GM19099 (cell line): ENCODE results near the gene ZNF827.

Experiments used
- POLR2A ChIP-seq: IDR thresholded peaks from 3 replicates; pipeline ENCODE4 v1.6.1; 2011; ENCODE audit warnings: low read depth; ENCODE audit not compliant: insufficient read length; ENCODE audit errors: extremely low read depth

ZNF827 gene

GRCh38 chr4:145762719-145763118 is 175.9 kb downstream of the ZNF827 start:
- no peak for TF ChIP-seq POLR2A

GRCh38 chr4:145760961-145761929 is 177.4 kb downstream of the ZNF827 start:
- no peak for TF ChIP-seq POLR2A

DNA sequence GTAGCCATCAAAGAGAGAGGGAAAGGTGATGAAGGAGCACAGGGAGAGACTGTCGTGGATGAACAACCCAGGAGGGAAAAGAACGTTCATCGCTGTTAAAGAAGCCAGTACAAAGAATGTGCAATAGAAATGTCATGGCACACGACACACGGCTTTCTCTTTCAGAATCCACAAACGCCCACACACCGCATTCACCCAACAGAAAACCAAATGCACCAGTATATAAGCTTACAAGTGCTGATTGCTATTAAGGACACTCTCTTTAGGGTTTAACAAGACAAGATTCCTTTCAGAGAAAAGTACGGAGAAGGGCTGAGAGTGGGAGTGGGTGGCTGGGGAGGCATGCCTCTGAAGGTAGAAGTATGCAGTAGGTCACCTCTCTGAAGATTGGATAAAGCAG is 178.4 kb downstream of the ZNF827 start:
- no peak for TF ChIP-seq POLR2A

DNA sequence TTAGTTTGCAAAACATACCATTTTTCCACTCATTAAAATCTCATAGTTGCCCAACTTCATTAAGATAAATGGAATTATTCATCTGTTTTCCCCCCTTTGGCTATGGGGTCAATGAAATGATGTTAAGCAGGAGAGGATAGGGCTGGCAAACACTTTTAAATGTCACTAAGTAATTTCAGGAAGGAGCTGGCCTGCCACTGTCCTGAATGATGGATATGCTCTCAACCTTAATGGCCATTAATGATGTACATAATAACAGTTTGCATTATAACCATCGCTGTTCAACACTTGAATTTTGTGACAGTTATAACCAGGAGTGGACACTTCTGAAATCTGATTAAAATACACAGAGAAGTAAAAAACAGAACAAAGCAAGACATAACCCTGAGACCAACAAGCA is 181.4 kb downstream of the ZNF827 start:
- no peak for TF ChIP-seq POLR2A

DNA sequence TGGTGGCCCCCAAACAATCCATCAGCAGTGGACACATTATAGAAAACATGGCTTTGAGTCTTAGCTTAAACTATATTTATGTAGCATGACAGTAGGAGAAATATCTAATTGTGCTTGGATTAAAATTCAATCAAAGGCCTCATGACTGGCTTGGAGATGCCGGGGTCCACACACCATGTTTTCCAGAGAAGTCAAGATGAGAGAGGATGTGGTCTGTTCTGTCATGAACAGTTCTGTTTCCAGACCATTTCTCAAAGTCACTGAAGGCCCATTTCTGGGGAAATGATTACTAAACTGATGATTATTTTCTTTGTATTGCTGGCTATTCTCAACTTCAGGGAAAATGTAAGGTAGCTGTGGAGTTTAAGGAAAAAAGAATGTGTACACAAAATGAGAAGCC is 182.4 kb downstream of the ZNF827 start:
- TF ChIP-seq POLR2A = no peak

DNA sequence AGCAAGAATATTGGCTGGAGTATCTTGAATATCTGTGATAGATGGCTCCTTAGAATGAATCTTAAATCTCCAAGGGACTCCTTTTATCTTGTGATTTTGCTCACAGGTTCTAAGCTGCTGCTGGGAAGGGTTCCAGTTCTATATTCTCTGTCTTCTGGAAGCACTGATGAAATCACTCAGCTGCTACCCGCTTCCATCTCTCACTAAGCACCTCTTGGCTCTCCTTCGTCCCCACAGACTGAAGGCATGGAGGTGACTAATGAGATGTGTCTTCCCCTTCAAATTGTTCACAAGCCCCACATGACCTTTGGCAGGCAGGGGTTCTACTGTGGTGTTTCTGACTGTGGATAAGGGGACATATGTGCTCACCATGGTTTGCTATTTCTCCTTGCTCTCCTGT is 182.8 kb downstream of the ZNF827 start:
- no peak for TF ChIP-seq POLR2A

DNA sequence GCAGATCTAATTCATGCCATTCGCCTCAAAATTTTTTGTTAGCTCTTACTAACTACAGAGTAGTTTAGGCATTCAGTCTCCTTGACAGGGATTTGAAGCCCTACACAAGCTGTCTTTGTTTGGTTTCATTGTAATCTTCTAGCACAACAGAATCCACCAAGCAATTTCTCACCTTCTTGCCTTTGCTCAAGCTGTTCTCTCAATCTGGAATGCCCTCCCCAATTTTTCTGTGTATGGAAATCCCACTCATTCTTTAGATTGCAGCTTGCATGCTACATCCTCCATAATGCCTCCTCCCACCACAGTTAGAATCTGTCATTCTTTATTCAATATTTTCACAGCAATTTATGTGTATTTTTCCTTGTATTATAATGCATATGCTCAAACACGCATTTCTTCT is 195.0 kb downstream of the ZNF827 start:
- no peak for TF ChIP-seq POLR2A

DNA sequence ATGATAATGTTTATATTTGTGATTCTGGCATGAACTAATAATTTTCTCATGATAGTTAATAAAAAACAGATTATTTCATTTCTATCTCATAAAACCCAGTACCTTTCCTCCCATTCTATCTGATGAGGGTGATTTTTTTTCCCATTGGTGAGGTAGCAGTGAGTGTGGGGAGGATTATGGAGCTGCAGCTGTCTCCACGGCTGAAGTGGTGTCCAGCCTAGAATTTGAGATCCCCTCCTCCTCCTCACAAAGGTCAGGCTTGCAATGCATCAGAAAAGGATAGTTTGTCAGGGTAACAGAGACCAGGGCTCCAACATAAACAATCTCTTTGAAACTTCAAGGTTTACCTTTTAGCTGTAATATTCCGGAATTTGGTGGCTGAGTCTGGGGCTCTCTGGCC is 197.8 kb downstream of the ZNF827 start:
- no peak for TF ChIP-seq POLR2A

DNA sequence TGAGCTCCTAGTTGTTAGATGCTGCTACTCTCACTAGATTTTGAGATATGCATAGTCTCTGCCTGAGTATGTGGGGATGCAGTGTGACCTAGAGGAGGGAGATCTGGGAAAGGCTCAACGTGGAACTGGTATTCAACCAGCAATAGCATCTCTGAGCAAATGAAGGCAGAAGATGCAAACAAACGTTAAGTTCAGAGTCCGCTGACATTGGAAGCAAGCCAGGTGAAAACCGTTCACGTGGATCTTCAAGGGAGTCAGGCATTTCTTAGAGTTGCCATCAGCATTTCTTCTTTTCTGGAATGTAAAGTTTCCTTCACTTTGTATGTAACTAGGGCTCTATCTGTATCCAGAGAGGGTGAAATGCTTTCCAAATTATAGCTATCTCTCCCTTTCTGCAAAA is 198.8 kb downstream of the ZNF827 start:
- no peak for TF ChIP-seq POLR2A

GRCh38 chr4:145736241-145736831 is 202.3 kb downstream of the ZNF827 start:
- no peak for TF ChIP-seq POLR2A

DNA sequence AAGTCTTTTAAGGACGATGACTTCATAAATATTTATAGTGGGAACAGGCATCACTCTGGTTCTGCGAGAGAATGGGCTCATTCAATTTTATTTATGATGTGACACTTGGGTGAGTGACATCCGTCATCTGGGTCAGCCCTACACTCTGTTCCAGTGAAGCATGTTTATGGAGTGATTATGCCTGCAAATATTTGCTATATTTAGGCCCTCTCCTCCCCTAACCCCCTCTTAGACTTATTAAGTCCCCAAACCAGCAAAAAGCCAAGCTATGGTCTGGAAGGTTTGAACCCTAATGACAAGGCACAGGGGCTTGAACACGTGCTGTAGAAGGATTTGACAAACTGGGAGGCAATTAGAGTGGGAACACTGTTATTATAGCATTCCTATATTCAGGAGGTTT is 202.8 kb downstream of the ZNF827 start:
- no peak for TF ChIP-seq POLR2A

GRCh38 chr4:145735347-145735675 is 203.3 kb downstream of the ZNF827 start:
- no peak for TF ChIP-seq POLR2A

- no peak for TF ChIP-seq POLR2A
Observed at GRCh38 chr4:145734576-145735346, 203.9 kb downstream of the ZNF827 start.

GRCh38 chr4:145734031-145734430 is 204.6 kb downstream of the ZNF827 start:
- no peak for TF ChIP-seq POLR2A
